ENCODE data around the gene RAB40B.

RAB40B gene

DNA sequence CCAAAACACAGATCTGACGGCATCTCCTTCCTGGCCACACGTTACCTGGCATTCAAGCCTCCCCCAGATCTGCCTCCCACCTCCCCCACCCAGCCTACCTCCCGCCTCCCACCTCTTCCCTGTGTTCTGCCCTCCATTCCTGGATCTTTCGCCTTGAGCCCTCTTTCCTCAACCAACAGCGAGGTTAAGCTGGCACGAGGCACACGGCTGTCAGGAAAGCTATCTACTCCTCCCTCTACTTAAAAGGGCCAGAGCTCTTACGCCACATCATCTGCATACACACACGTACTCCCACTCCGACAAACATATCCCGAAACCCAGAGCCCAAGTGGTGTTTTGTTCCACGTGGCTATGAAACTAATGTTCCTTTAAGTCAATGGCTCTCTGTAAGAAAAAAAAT is 68.3 kb downstream of the RAB40B start:
- TF ChIP-seq FOXM1 (IDR thresholded peaks at IDR 0.05; ENCODE audit: borderline replicate concordance, low read depth): no peak
- TF ChIP-seq RAD21 (IDR thresholded peaks at IDR 0.05; ENCODE audit: low read depth): no peak
- TF ChIP-seq NFIC (IDR thresholded peaks at IDR 0.05): no peak
- TF ChIP-seq, protein P1, sequence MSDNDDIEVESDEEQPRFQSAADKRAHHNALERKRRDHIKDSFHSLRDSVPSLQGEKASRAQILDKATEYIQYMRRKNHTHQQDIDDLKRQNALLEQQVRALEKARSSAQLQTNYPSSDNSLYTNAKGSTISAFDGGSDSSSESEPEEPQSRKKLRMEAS (IDR thresholded peaks at IDR 0.05): no peak
- TF ChIP-seq, protein P2, sequence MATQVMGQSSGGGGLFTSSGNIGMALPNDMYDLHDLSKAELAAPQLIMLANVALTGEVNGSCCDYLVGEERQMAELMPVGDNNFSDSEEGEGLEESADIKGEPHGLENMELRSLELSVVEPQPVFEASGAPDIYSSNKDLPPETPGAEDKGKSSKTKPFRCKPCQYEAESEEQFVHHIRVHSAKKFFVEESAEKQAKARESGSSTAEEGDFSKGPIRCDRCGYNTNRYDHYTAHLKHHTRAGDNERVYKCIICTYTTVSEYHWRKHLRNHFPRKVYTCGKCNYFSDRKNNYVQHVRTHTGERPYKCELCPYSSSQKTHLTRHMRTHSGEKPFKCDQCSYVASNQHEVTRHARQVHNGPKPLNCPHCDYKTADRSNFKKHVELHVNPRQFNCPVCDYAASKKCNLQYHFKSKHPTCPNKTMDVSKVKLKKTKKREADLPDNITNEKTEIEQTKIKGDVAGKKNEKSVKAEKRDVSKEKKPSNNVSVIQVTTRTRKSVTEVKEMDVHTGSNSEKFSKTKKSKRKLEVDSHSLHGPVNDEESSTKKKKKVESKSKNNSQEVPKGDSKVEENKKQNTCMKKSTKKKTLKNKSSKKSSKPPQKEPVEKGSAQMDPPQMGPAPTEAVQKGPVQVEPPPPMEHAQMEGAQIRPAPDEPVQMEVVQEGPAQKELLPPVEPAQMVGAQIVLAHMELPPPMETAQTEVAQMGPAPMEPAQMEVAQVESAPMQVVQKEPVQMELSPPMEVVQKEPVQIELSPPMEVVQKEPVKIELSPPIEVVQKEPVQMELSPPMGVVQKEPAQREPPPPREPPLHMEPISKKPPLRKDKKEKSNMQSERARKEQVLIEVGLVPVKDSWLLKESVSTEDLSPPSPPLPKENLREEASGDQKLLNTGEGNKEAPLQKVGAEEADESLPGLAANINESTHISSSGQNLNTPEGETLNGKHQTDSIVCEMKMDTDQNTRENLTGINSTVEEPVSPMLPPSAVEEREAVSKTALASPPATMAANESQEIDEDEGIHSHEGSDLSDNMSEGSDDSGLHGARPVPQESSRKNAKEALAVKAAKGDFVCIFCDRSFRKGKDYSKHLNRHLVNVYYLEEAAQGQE (IDR thresholded peaks at IDR 0.05; ENCODE audit: low read depth): no peak
- TF ChIP-seq TAF1 (IDR thresholded peaks at IDR 0.05; ENCODE audit: low read depth): no peak
- no peak for TF ChIP-seq ZBTB7A (IDR thresholded peaks at IDR 0.05; ENCODE audit: low read depth)
- no peak for TF ChIP-seq CREB1 (IDR thresholded peaks at IDR 0.05; ENCODE audit: low read depth)

DNA sequence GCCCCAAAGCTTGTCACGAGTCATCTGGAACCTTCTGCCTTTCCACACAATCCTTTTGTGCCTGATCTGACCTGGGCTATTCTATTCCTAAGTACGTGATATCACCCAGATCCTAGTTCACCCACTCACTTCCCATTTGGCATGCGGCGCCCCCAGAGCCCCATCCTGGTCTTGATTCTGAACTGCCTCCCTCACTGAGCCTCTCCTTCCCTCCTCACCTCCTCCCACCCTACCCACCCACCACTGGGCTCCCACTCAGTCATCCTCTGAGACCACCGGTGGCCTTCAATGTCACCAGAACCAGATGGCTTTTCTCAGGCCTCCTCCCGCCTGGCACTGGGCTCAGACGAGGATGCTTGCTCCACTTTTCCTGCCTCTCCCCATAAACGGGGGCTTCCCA is 68.8 kb downstream of the RAB40B start:
- TF ChIP-seq ZBTB7A (IDR thresholded peaks at IDR 0.05; ENCODE audit: low read depth) (no peak), EP300 (IDR thresholded peaks at IDR 0.05; ENCODE audit: borderline replicate concordance) (no peak), TEAD4 (IDR thresholded peaks at IDR 0.05) (no peak), NFIC (IDR thresholded peaks at IDR 0.05) (no peak)

DNA sequence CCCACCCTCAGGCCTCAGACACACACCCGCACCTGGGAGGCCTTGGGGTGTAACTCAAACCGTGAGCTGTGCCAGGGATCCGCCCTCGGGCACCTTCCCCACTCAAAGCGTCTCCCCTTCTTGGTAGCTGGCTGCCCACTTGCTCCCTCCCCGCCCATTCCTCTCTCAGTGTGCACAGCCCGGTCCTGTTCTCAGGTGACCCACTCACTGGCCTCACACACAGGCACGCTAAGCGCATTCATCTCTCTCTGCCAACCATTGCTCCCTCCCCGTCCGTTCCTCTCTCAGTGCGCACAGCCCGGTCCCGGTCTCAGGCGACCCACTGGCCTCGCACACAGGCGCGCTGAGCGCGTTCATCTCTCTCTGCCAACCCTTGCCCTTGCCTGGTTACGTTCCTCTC is 71.1 kb downstream of the RAB40B start:
- no peak for TF ChIP-seq EGR1 (IDR thresholded peaks at IDR 0.05)
- TF ChIP-seq, protein P1 (IDR thresholded peaks at IDR 0.05): no peak
- TF ChIP-seq TAF1 (IDR thresholded peaks at IDR 0.05; ENCODE audit: low read depth): no peak
- TF ChIP-seq, protein P2 (IDR thresholded peaks at IDR 0.05; ENCODE audit: low read depth): no peak
- TF ChIP-seq ZBTB7A (IDR thresholded peaks at IDR 0.05; ENCODE audit: low read depth): no peak
- no peak for TF ChIP-seq CREB1 (IDR thresholded peaks at IDR 0.05; ENCODE audit: low read depth)
- no peak for TF ChIP-seq RAD21 (IDR thresholded peaks at IDR 0.05; ENCODE audit: low read depth)
- TF ChIP-seq FOXM1 (IDR thresholded peaks at IDR 0.05; ENCODE audit: borderline replicate concordance, low read depth): no peak
- TF ChIP-seq, protein P3, sequence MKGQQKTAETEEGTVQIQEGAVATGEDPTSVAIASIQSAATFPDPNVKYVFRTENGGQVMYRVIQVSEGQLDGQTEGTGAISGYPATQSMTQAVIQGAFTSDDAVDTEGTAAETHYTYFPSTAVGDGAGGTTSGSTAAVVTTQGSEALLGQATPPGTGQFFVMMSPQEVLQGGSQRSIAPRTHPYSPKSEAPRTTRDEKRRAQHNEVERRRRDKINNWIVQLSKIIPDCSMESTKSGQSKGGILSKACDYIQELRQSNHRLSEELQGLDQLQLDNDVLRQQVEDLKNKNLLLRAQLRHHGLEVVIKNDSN (IDR thresholded peaks at IDR 0.05): no peak
- no peak for TF ChIP-seq CEBPB (IDR thresholded peaks at IDR 0.05)

DNA sequence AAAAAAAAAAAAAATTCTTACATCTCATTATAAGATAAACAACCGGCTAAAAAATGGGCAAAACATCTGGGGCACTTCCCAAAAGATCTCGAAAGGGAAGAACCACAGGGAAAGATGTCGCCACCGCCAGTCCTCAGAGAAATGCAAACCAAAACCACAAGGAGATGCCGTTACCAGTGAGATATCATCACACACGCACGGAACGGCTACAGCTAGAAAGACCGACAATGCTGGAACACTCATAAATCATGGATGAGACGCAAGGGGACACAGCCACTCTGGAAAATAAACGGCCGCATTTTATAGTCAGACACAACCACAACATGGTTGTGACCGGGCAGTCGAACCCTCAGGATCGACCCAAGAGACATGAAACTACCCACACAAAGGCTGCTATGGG is 74.8 kb downstream of the RAB40B start:
- TF ChIP-seq NFIC (IDR thresholded peaks at IDR 0.05) (no peak), ZBTB7A (IDR thresholded peaks at IDR 0.05; ENCODE audit: low read depth) (no peak), TAF1 (IDR thresholded peaks at IDR 0.05; ENCODE audit: low read depth) (no peak), FOXM1 (IDR thresholded peaks at IDR 0.05; ENCODE audit: borderline replicate concordance, low read depth) (no peak), TEAD4 (IDR thresholded peaks at IDR 0.05) (no peak), EP300 (IDR thresholded peaks at IDR 0.05; ENCODE audit: borderline replicate concordance) (no peak), EGR1 (IDR thresholded peaks at IDR 0.05) (no peak), YY1 (IDR thresholded peaks at IDR 0.05; ENCODE audit: low read depth) (no peak), CEBPB (IDR thresholded peaks at IDR 0.05) (no peak), CREB1 (IDR thresholded peaks at IDR 0.05; ENCODE audit: low read depth) (no peak)
- TF ChIP-seq, protein P2 (IDR thresholded peaks at IDR 0.05; ENCODE audit: low read depth): no peak
- TF ChIP-seq, protein P1 (IDR thresholded peaks at IDR 0.05): no peak

DNA sequence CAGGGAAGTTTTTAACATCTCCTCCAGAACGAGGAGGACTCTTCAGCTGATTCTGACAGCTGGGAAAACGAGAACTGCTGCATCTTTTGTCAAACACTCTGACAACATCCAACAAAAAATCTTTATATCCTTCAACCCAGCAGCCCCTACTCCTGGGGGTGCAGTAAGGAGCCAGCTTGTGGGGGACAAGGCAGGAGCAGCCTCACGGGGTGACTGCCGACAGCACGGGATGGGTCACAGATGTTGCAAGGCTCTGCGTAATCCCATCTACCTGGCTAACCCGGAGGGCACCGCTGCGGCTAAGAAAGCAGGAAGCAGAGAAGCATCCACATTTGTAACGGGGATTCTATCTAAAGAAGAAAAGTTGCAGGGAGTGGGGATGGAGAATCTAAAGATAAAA is 78.9 kb downstream of the RAB40B start:
- no peak for TF ChIP-seq NFIC (IDR thresholded peaks at IDR 0.05)
- no peak for TF ChIP-seq ZBTB7A (IDR thresholded peaks at IDR 0.05; ENCODE audit: low read depth)

DNA sequence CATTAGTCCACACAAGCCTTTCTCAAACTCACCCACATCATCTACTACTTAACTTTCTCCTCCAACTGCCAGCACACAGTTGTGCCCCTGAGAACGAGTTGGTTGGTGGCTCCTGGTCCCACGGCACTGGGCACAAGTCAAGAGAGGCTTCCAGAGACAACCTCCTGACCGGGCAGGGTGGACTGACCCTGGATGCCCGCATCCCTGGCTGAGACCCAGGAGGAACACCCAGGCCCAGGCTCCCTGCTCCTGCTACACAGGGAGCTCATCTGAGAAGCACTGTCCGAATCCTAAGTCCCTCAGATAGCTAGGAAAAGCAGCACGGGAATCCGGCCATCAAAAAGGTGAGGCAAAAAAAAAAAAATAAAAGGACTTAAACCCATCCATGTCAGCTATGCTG is 79.3 kb downstream of the RAB40B start:
- TF ChIP-seq ZBTB7A (IDR thresholded peaks at IDR 0.05; ENCODE audit: low read depth): no peak
- TF ChIP-seq, protein P2 (IDR thresholded peaks at IDR 0.05; ENCODE audit: low read depth): no peak
- TF ChIP-seq FOXM1 (IDR thresholded peaks at IDR 0.05; ENCODE audit: borderline replicate concordance, low read depth): no peak
- no peak for TF ChIP-seq RAD21 (IDR thresholded peaks at IDR 0.05; ENCODE audit: low read depth)
- no peak for TF ChIP-seq CEBPB (IDR thresholded peaks at IDR 0.05)
- no peak for TF ChIP-seq EGR1 (IDR thresholded peaks at IDR 0.05)
- TF ChIP-seq TAF1 (IDR thresholded peaks at IDR 0.05; ENCODE audit: low read depth): no peak
- TF ChIP-seq YY1 (IDR thresholded peaks at IDR 0.05; ENCODE audit: low read depth): no peak
- no peak for TF ChIP-seq NFIC (IDR thresholded peaks at IDR 0.05)
- no peak for TF ChIP-seq EP300 (IDR thresholded peaks at IDR 0.05; ENCODE audit: borderline replicate concordance)
- TF ChIP-seq TEAD4 (IDR thresholded peaks at IDR 0.05): no peak
- no peak for TF ChIP-seq TCF12 (IDR thresholded peaks at IDR 0.05; ENCODE audit: low read depth)
- TF ChIP-seq, protein P3 (IDR thresholded peaks at IDR 0.05): no peak
- no peak for TF ChIP-seq CREB1 (IDR thresholded peaks at IDR 0.05; ENCODE audit: low read depth)
- TF ChIP-seq, protein P1 (IDR thresholded peaks at IDR 0.05): no peak

All from Ishikawa (cell line).